Measurements from ENCODE around the gene CPNE7.
A peak's percentile ranks its signal among the peaks of the same experiment; 100 is the strongest.

The CPNE7 gene

GRCh38 chr16:89596061-89596689 is 20.6 kb downstream of the CPNE7 start:
- Histone ChIP-seq H3K9me3 (ENCODE audit: control extremely low read depth in 1 of 5, control insufficient read depth in 4 of 5, insufficient read depth in 2 of 5, low read depth in 1 of 5, low read length in 4 of 5) (no peaks in the 10 kb centered on the region), H3K36me3 (ENCODE audit: control insufficient read depth in 4 of 4, insufficient read depth in 4 of 4, low read length in 3 of 4) (no peaks in the 10 kb centered on the region), H3K27me3 (replicated peaks in 2 of 5; ENCODE audit: control insufficient read depth in 4 of 5, insufficient read depth in 5 of 5, low read length in 4 of 5) (no peaks in the 10 kb centered on the region), H3K27ac (ENCODE audit: insufficient read depth in 1 of 2, low read depth in 1 of 2, low read length in 2 of 2, poor library complexity in 1 of 2, severe bottlenecking in 2 of 2) (no peak overlapping the region), H3K4me3 (ENCODE audit: control insufficient read depth in 1 of 7, extremely low read depth in 1 of 7, insufficient read depth in 4 of 7, low read depth in 2 of 7, low read length in 6 of 7) (no peak overlapping the region), H3K4me1 (ENCODE audit: control extremely low read depth in 1 of 4, control insufficient read depth in 4 of 4, insufficient read depth in 4 of 4, low read length in 3 of 4) (no peaks in the 10 kb centered on the region)
- ChIA-PET CTCF (interaction anchor here (1.0 kb wide), 1 partner anchor 61 kb away, joined by 3 read pairs; the partner anchor contains the start of genes CHMP1A and SPATA33), POLR2A (interaction anchor here (1.3 kb wide), 1 partner anchor 61 kb away, joined by 3 read pairs; the partner anchor contains the start of gene CHMP1A)
- WGBS (ENCODE audit: insufficient coverage): 95% methylated on average over 25 of the region's 25 CpGs
- DNase-seq: no peak

DNA sequence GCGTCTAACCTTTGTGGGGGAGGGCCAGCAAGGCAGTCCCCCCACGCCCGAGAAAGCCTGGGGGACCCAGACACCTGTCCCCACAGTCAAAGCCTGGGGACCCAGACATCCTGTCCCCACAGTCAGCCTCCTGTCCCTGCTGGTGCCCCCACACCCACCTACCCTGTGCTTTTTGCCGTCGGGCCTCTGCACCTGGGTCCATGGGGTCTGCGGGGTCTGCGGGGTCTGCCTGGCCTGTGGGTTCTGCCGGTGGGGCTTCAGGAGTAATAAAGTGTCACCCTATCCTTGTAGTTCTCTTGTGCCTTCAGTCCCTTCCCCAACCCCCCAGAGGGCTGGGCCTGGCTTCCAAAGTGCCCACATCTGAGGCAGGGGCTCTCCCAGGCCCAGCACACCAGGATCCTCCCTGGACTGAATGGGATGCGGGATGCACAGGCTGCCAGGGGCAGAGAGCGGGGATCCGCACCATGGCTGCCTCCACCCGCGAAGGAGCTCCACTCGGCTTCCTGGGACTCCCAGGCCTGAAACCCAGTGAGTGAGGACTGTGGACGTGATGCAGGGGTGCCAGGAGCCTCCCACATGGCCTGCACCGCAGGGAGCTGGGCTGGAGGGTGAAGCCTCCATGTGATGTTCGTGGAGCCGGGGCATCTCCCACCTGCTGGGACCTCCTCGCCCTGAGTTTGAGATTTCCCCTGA is 21.5 kb downstream of the CPNE7 start:
- CTCF ChIA-PET: no interaction called here
- no peaks in the 10 kb centered on the region for H3K27me3 ChIP-seq (replicated peaks in 2 of 5; ENCODE audit: control insufficient read depth in 4 of 5, insufficient read depth in 5 of 5, low read length in 4 of 5)
- no peak overlapping the region for H3K4me3 ChIP-seq (ENCODE audit: control insufficient read depth in 1 of 7, extremely low read depth in 1 of 7, insufficient read depth in 4 of 7, low read depth in 2 of 7, low read length in 6 of 7)
- peaks cover 0 to 3% (median under 1%) of the 10 kb centered on the region in 4 experiments for H3K4me1 ChIP-seq (ENCODE audit: control extremely low read depth in 1 of 4, control insufficient read depth in 4 of 4, insufficient read depth in 4 of 4, low read length in 3 of 4)
- POLR2A ChIA-PET: interaction anchor here (1.3 kb wide), 1 partner anchor 60 kb away, joined by 3 read pairs; the partner anchor contains the start of gene CHMP1A
- H3K27ac ChIP-seq (ENCODE audit: insufficient read depth in 1 of 2, low read depth in 1 of 2, low read length in 2 of 2, poor library complexity in 1 of 2, severe bottlenecking in 2 of 2): no peak overlapping the region
- H3K36me3 ChIP-seq (ENCODE audit: control insufficient read depth in 4 of 4, insufficient read depth in 4 of 4, low read length in 3 of 4): no peaks in the 10 kb centered on the region
- 95% methylated on average over 16 of the region's 19 CpGs for WGBS (ENCODE audit: insufficient coverage)
- DNase-seq: no peak
- no peaks in the 10 kb centered on the region for H3K9me3 ChIP-seq (ENCODE audit: control extremely low read depth in 1 of 5, control insufficient read depth in 4 of 5, insufficient read depth in 2 of 5, low read depth in 1 of 5, low read length in 4 of 5)

DNA sequence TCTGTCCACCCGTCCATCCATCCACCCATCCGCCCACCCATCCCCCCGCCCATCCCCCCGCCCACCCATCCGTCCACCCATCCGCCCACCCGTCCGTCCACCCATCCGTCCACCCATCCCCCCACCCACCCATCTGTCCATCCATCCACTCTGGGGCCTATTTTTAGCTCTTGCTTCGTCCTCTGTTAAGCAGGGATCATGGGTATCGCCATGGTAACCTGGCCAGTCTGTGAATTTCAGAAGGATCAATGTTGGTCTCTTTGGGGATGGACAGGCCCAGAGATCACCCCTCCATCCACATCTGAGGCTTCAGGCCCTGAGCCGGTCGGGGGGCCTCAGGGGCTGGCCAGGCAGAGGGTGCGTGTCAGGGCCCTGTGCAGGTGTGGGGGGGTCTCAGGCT is 22.6 kb downstream of the CPNE7 start:
- H3K9me3 ChIP-seq (ENCODE audit: control extremely low read depth in 1 of 5, control insufficient read depth in 4 of 5, insufficient read depth in 2 of 5, low read depth in 1 of 5, low read length in 4 of 5): no peaks in the 10 kb centered on the region
- DNase-seq: peak in 1 of 3 donors; percentile 51
- no peaks in the 10 kb centered on the region for H3K36me3 ChIP-seq (ENCODE audit: control insufficient read depth in 4 of 4, insufficient read depth in 4 of 4, low read length in 3 of 4)
- no peak overlapping the region for H3K27ac ChIP-seq (ENCODE audit: insufficient read depth in 1 of 2, low read depth in 1 of 2, low read length in 2 of 2, poor library complexity in 1 of 2, severe bottlenecking in 2 of 2)
- no peak overlapping the region for H3K4me3 ChIP-seq (ENCODE audit: control insufficient read depth in 1 of 7, extremely low read depth in 1 of 7, insufficient read depth in 4 of 7, low read depth in 2 of 7, low read length in 6 of 7)
- peaks cover 0 to 14% (median 10%) of the 10 kb centered on the region in 4 experiments for H3K4me1 ChIP-seq (ENCODE audit: control extremely low read depth in 1 of 4, control insufficient read depth in 4 of 4, insufficient read depth in 4 of 4, low read length in 3 of 4)
- CTCF ChIA-PET: no interaction called here
- H3K27me3 ChIP-seq (replicated peaks in 2 of 5; ENCODE audit: control insufficient read depth in 4 of 5, insufficient read depth in 5 of 5, low read length in 4 of 5): no peaks in the 10 kb centered on the region
- POLR2A ChIA-PET: no interaction called here
- WGBS (ENCODE audit: insufficient coverage): 75% methylated on average over 2 of the region's 14 CpGs

DNA sequence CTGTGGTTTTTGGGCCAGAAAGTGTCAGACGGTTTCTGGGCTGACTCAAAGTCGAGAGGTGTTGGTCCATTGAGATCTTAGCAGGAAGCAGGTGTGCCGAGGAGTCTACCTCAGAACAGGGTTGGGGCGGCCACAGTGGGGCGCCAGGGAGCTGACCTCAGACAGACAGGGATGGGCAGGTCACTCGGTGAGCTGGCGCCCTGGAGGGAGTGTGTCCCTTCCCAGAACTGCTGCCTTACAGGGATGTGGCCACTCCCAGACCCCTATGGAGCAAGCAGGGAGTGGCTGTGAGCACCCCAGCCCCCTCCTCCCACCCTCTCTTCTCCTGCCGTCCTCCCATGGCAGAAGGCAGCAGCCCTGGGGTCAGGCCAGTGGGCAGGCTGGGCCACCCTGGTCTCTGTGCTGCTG is 23.9 kb downstream of the CPNE7 start:
- Histone ChIP-seq H3K27me3 (replicated peaks in 2 of 5; ENCODE audit: control insufficient read depth in 4 of 5, insufficient read depth in 5 of 5, low read length in 4 of 5) (no peaks in the 10 kb centered on the region), H3K9me3 (ENCODE audit: control extremely low read depth in 1 of 5, control insufficient read depth in 4 of 5, insufficient read depth in 2 of 5, low read depth in 1 of 5, low read length in 4 of 5) (no peaks in the 10 kb centered on the region), H3K36me3 (ENCODE audit: control insufficient read depth in 4 of 4, insufficient read depth in 4 of 4, low read length in 3 of 4) (no peaks in the 10 kb centered on the region), H3K4me1 (ENCODE audit: control extremely low read depth in 1 of 4, control insufficient read depth in 4 of 4, insufficient read depth in 4 of 4, low read length in 3 of 4) (peaks cover 0 to 15% (median 10%) of the 10 kb centered on the region in 4 experiments), H3K4me3 (ENCODE audit: control insufficient read depth in 1 of 7, extremely low read depth in 1 of 7, insufficient read depth in 4 of 7, low read depth in 2 of 7, low read length in 6 of 7) (no peak overlapping the region), H3K27ac (ENCODE audit: insufficient read depth in 1 of 2, low read depth in 1 of 2, low read length in 2 of 2, poor library complexity in 1 of 2, severe bottlenecking in 2 of 2) (no peak overlapping the region)
- POLR2A ChIA-PET: no interaction called here
- 51% methylated on average over 7 of the region's 8 CpGs for WGBS (ENCODE audit: insufficient coverage)
- DNase-seq: peak in 2 of 3 donors; percentile 30 to 33
- CTCF ChIA-PET: interaction anchor here (0.8 to 1.9 kb wide), 2 partner anchors 9 to 34 kb away, joined by 3 to 7 read pairs; no protein-coding TSS in a partner anchor

DNA sequence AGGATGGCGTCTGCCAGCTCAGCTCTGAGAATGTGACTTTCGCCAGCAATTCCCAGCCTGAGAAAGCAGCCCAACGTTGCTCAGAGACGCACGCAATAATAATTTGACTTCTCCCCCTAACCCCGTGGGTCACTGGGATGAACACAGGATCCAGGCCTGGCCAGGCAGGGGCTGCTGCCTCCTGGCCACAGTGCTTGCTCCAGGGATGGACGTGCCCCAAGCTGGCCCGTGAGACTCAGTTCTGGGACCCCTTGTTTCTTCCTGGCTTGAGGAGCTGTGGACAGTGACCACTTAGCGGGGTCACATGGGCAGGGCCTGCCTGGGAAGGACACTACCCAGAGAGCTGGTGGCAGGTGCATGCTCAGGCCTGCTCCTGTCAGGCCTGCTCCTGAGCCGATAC is 24.3 kb downstream of the CPNE7 start:
- Histone ChIP-seq H3K4me3 (ENCODE audit: control insufficient read depth in 1 of 7, extremely low read depth in 1 of 7, insufficient read depth in 4 of 7, low read depth in 2 of 7, low read length in 6 of 7) (no peak overlapping the region), H3K36me3 (ENCODE audit: control insufficient read depth in 4 of 4, insufficient read depth in 4 of 4, low read length in 3 of 4) (no peaks in the 10 kb centered on the region), H3K4me1 (ENCODE audit: control extremely low read depth in 1 of 4, control insufficient read depth in 4 of 4, insufficient read depth in 4 of 4, low read length in 3 of 4) (peaks cover 0 to 15% (median 10%) of the 10 kb centered on the region in 4 experiments), H3K27me3 (replicated peaks in 2 of 5; ENCODE audit: control insufficient read depth in 4 of 5, insufficient read depth in 5 of 5, low read length in 4 of 5) (no peaks in the 10 kb centered on the region), H3K27ac (ENCODE audit: insufficient read depth in 1 of 2, low read depth in 1 of 2, low read length in 2 of 2, poor library complexity in 1 of 2, severe bottlenecking in 2 of 2) (no peak overlapping the region), H3K9me3 (ENCODE audit: control extremely low read depth in 1 of 5, control insufficient read depth in 4 of 5, insufficient read depth in 2 of 5, low read depth in 1 of 5, low read length in 4 of 5) (no peaks in the 10 kb centered on the region)
- CTCF ChIA-PET: interaction anchor here (0.8 to 1.9 kb wide), 3 partner anchors 9 to 33 kb away, joined by 3 to 7 read pairs (median 3); no protein-coding TSS in a partner anchor
- 98% methylated on average over 10 of the region's 10 CpGs for WGBS (ENCODE audit: insufficient coverage)
- DNase-seq: no peak
- POLR2A ChIA-PET: no interaction called here

DNA sequence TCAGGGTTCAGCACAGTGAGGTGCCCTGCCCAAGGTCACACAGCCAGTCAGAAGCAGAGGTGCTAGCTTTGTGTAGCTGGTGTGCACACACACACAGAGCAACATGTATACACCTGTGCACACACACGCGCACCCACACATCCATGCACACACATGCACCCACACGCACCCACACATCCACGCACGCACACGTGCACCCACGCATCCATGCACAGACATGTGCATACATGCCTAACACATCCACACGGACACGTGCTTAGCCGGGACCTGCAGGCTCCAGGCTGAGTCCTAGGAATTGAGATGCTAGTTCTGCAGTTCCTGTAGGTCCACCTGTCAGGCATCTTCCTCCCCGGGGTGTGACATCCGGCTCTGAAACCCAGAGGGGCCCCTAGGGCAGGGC is 24.9 kb downstream of the CPNE7 start:
- no peaks in the 10 kb centered on the region for H3K27me3 ChIP-seq (replicated peaks in 2 of 5; ENCODE audit: control insufficient read depth in 4 of 5, insufficient read depth in 5 of 5, low read length in 4 of 5)
- H3K4me3 ChIP-seq (ENCODE audit: control insufficient read depth in 1 of 7, extremely low read depth in 1 of 7, insufficient read depth in 4 of 7, low read depth in 2 of 7, low read length in 6 of 7): no peak overlapping the region
- CTCF ChIA-PET: interaction anchor here (0.9 to 1.9 kb wide), 3 partner anchors 8 to 11 kb away, joined by 3 to 7 read pairs (median 3); no protein-coding TSS in a partner anchor
- WGBS (ENCODE audit: insufficient coverage): 88% methylated on average over 12 of the region's 12 CpGs
- no peaks in the 10 kb centered on the region for H3K36me3 ChIP-seq (ENCODE audit: control insufficient read depth in 4 of 4, insufficient read depth in 4 of 4, low read length in 3 of 4)
- H3K27ac ChIP-seq (ENCODE audit: insufficient read depth in 1 of 2, low read depth in 1 of 2, low read length in 2 of 2, poor library complexity in 1 of 2, severe bottlenecking in 2 of 2): no peak overlapping the region
- H3K4me1 ChIP-seq (ENCODE audit: control extremely low read depth in 1 of 4, control insufficient read depth in 4 of 4, insufficient read depth in 4 of 4, low read length in 3 of 4): peaks cover 0 to 15% (median 10%) of the 10 kb centered on the region in 4 experiments
- DNase-seq: no peak
- POLR2A ChIA-PET: no interaction called here
- H3K9me3 ChIP-seq (ENCODE audit: control extremely low read depth in 1 of 5, control insufficient read depth in 4 of 5, insufficient read depth in 2 of 5, low read depth in 1 of 5, low read length in 4 of 5): no peaks in the 10 kb centered on the region

- CTCF ChIA-PET: interaction anchor here (0.9 to 1.9 kb wide), 3 partner anchors 8 to 11 kb away, joined by 3 to 7 read pairs (median 3); no protein-coding TSS in a partner anchor
- WGBS (ENCODE audit: insufficient coverage): 88% methylated on average over 3 of the region's 8 CpGs
- POLR2A ChIA-PET: no interaction called here
Measured at GRCh38 chr16:89600956-89601355, 25.4 kb downstream of the CPNE7 start.

More at GRCh38 chr16:89600956-89601355, 25.4 kb downstream of the CPNE7 start:
- Histone ChIP-seq H3K4me1 (ENCODE audit: control extremely low read depth in 1 of 4, control insufficient read depth in 4 of 4, insufficient read depth in 4 of 4, low read length in 3 of 4) (peaks cover 0 to 15% (median 10%) of the 10 kb centered on the region in 4 experiments), H3K9me3 (ENCODE audit: control extremely low read depth in 1 of 5, control insufficient read depth in 4 of 5, insufficient read depth in 2 of 5, low read depth in 1 of 5, low read length in 4 of 5) (no peaks in the 10 kb centered on the region), H3K4me3 (ENCODE audit: control insufficient read depth in 1 of 7, extremely low read depth in 1 of 7, insufficient read depth in 4 of 7, low read depth in 2 of 7, low read length in 6 of 7) (no peak overlapping the region), H3K36me3 (ENCODE audit: control insufficient read depth in 4 of 4, insufficient read depth in 4 of 4, low read length in 3 of 4) (no peaks in the 10 kb centered on the region), H3K27me3 (replicated peaks in 2 of 5; ENCODE audit: control insufficient read depth in 4 of 5, insufficient read depth in 5 of 5, low read length in 4 of 5) (no peaks in the 10 kb centered on the region), H3K27ac (ENCODE audit: insufficient read depth in 1 of 2, low read depth in 1 of 2, low read length in 2 of 2, poor library complexity in 1 of 2, severe bottlenecking in 2 of 2) (no peak overlapping the region)
- no peak for DNase-seq
